Prostate gland (tissue), 2 donors: Measurements from ENCODE around the gene MIPOL1.

Experiments used
- CTCF ChIP-seq, 4 experiments: fragments of 200-600 bp in 2 of 4; fragments of 450-650 bp in 2 of 4; sonication (generic) in 2 of 4; IDR thresholded peaks; 1 replicate in 3 of 4; 2 replicates in 1 of 4; pipeline ENCODE4 v1.5.1; 2016 to 2019; ENCODE audit warnings: antibody characterized with exemption in 4 of 4, mild to moderate bottlenecking in 2 of 4, moderate library complexity in 2 of 4
- POLR2A ChIP-seq: fragments of 450-650 bp; IDR thresholded peaks from one replicate; pipeline ENCODE4 v1.6.1; 2016; ENCODE audit warnings: antibody characterized with exemption, mild to moderate bottlenecking
- POLR2AphosphoS5 ChIP-seq: sonication (generic); formaldehyde crosslinking; IDR thresholded peaks from one replicate; pipeline ENCODE4 v1.6.1; 2017; ENCODE audit warnings: antibody characterized with exemption

- TF ChIP-seq POLR2A (no peak), CTCF (IDR thresholded peaks at IDR 0.05) (no peak), POLR2AphosphoS5 (no peak)
Measured at GRCh38 chr14:37416264-37416663, 218.5 kb downstream of the MIPOL1 start.
